ENCODE measurements around the gene CMPK1. TPM values are rescaled to one million over a fixed set of nuclear protein-coding genes. Genes with fewer than 3 reads are reported as not detected.

CMPK1 gene
- total and polyA plus RNA-seq, 2 experiments from 2014 or later = 114 to 206 TPM

DNA sequence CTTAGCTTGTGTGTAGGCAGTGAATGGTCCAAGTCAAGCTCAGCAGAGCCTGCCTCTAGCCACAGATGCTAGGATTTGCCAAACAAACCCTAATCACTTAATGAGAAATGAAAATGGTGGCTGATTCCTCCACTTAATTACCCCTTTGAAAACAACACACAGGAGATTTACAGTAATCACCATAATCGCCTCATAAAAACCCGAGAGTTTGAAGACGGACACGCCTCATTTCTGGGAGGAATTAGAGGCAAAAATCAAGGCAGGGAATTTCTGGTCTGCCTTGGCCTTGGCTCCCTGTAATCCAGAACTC lies 66.2 kb downstream of the CMPK1 start:
- DNase-seq (ENCODE audit: low spot score) = no peak
- H3K4me1 ChIP-seq (ENCODE audit: insufficient read depth) = peaks cover 11% of the 10 kb centered on the region
- H3K9me2 ChIP-seq (replicated peaks; ENCODE audit: insufficient read depth) = no peaks in the 10 kb centered on the region
- no peak overlapping the region for H2AFZ ChIP-seq
- H3K36me3 ChIP-seq (replicated peaks; ENCODE audit: insufficient read depth, low read depth) = no peaks in the 10 kb centered on the region
- H3K27ac ChIP-seq = no peak overlapping the region
- TF ChIP-seq EZH2phosphoT487 (IDR thresholded peaks at IDR 0.05; ENCODE audit: low read depth, severe bottlenecking, unreplicated experiment) (no peak), EZH2 (IDR thresholded peaks at IDR 0.05; ENCODE audit: borderline replicate concordance) (no peak), CTCF (IDR thresholded peaks at IDR 0.05; ENCODE audit: poor library complexity) (no peak)
- H3K9me3 ChIP-seq (ENCODE audit: low read depth) = no peaks in the 10 kb centered on the region
- WGBS (ENCODE audit: low lambda C conversion rate, missing lambda C conversion rate) = 48% methylated on average over 4 of the region's 4 CpGs
- H3K79me2 ChIP-seq = no peaks in the 10 kb centered on the region
- H3K4me3 ChIP-seq = no peak overlapping the region
- peaks cover 9% of the 10 kb centered on the region for H3K27me3 ChIP-seq
- no peak overlapping the region for H3K4me2 ChIP-seq
- H4K20me1 ChIP-seq (ENCODE audit: insufficient read depth, poor library complexity, severe bottlenecking) = no peaks in the 10 kb centered on the region

DNA sequence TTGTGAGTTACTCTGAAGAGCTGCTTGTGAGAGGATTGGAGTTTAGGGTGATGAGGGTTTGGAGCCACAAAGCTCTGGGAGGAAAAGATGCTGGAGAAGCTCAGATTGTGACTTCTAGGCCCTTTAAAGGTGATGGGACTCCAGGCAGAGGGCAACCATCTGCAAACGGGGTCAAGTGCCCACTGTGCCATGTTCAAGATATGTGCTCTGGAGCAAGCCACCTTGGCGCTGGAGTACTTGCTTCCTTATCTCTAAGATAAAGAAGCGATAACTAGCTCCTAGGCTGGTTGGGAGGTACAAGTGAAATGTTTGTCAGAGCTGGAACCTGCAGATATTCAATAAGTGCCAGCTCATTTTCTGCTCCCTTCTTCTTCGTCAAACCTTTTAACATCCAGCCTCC lies 68.2 kb downstream of the CMPK1 start:
- no peak overlapping the region for H2AFZ ChIP-seq

DNA sequence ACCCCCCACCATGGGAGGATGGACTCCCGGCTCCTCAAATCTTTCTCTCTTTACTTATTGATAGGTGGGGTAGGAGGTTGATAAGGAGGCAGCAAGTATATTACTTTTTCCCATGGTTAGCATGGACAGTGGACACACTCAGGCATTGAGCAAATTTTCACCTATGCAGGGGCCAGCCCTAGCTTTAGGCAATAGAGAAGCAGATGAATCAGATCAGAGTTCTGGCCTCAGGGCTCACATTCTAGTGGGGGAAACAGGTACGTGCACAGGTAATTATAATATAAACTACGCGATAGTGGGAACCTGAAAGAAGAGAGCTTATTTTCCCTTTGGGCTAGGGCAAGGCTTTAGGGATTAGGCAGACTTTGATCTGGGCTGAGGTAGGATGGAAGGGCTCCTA lies 69.0 kb downstream of the CMPK1 start:
- TF ChIP-seq CTCF (IDR thresholded peaks at IDR 0.05; ENCODE audit: poor library complexity) = no peak
- TF ChIP-seq EZH2phosphoT487 (IDR thresholded peaks at IDR 0.05; ENCODE audit: low read depth, severe bottlenecking, unreplicated experiment) = no peak
- no peak for TF ChIP-seq EZH2 (IDR thresholded peaks at IDR 0.05; ENCODE audit: borderline replicate concordance)
- no peak overlapping the region for H3K4me3 ChIP-seq
- no peaks in the 10 kb centered on the region for H3K9me2 ChIP-seq (replicated peaks; ENCODE audit: insufficient read depth)
- H3K9me3 ChIP-seq (ENCODE audit: low read depth) = no peaks in the 10 kb centered on the region
- DNase-seq (ENCODE audit: low spot score) = no peak
- H3K36me3 ChIP-seq (replicated peaks; ENCODE audit: insufficient read depth, low read depth) = no peaks in the 10 kb centered on the region
- H2AFZ ChIP-seq = no peak overlapping the region
- H3K79me2 ChIP-seq = no peaks in the 10 kb centered on the region
- no peak overlapping the region for H3K4me2 ChIP-seq
- H3K4me1 ChIP-seq (ENCODE audit: insufficient read depth) = peaks cover 11% of the 10 kb centered on the region
- no peaks in the 10 kb centered on the region for H4K20me1 ChIP-seq (ENCODE audit: insufficient read depth, poor library complexity, severe bottlenecking)
- no peak overlapping the region for H3K27ac ChIP-seq
- H3K27me3 ChIP-seq = peaks cover 9% of the 10 kb centered on the region
- WGBS (ENCODE audit: low lambda C conversion rate, missing lambda C conversion rate) = 68% methylated on average over 4 of the region's 4 CpGs

More for the DNA sequence above, 68.2 kb downstream of the CMPK1 start:
- H3K9me2 ChIP-seq (replicated peaks; ENCODE audit: insufficient read depth) = no peaks in the 10 kb centered on the region
- no peak overlapping the region for H3K4me2 ChIP-seq
- no peak overlapping the region for H3K4me3 ChIP-seq
- no peaks in the 10 kb centered on the region for H3K9me3 ChIP-seq (ENCODE audit: low read depth)
- no peak for DNase-seq (ENCODE audit: low spot score)
- peaks cover 9% of the 10 kb centered on the region for H3K27me3 ChIP-seq
- no peaks in the 10 kb centered on the region for H3K79me2 ChIP-seq
- H4K20me1 ChIP-seq (ENCODE audit: insufficient read depth, poor library complexity, severe bottlenecking) = no peaks in the 10 kb centered on the region
- peaks cover 11% of the 10 kb centered on the region for H3K4me1 ChIP-seq (ENCODE audit: insufficient read depth)
- 72% methylated on average over 4 of the region's 4 CpGs for WGBS (ENCODE audit: low lambda C conversion rate, missing lambda C conversion rate)
- no peak overlapping the region for H3K27ac ChIP-seq
- no peaks in the 10 kb centered on the region for H3K36me3 ChIP-seq (replicated peaks; ENCODE audit: insufficient read depth, low read depth)
- no peak for TF ChIP-seq CTCF (IDR thresholded peaks at IDR 0.05; ENCODE audit: poor library complexity)

DNA sequence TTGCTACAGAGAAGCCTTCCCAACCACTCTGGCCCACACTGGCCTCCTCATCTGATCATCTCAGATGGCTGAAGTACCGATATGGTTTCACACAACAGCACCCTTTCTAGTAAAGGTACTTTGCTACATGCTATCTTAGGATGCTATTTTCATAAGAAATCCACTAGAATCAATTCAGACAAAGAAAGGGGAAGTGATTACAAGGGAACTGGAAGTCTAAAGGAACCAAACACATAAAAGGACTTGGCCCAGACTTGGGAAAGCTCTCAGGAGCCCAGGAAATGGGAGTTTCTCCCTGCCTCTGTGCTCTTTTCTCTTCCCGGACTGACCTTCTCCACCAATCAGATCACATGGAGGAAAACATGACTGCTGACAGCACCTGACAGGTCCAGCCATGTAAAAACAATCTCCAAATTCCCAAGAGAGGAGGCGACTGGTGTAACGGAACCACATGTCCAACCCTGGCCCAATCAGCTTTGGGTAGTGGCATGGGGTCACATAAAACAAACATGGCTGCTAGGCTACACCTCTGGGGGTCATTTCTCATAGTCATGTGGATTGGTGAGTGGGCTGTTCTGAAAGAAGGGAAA lies 69.8 kb downstream of the CMPK1 start:
- Histone ChIP-seq H3K4me3 (no peak overlapping the region), H3K27me3 (peaks cover 9% of the 10 kb centered on the region), H3K36me3 (replicated peaks; ENCODE audit: insufficient read depth, low read depth) (no peaks in the 10 kb centered on the region), H3K79me2 (no peaks in the 10 kb centered on the region), H3K9me3 (ENCODE audit: low read depth) (no peaks in the 10 kb centered on the region), H2AFZ (no peak overlapping the region), H3K9me2 (replicated peaks; ENCODE audit: insufficient read depth) (no peaks in the 10 kb centered on the region), H3K27ac (no peak overlapping the region), H3K4me2 (no peak overlapping the region), H4K20me1 (ENCODE audit: insufficient read depth, poor library complexity, severe bottlenecking) (no peaks in the 10 kb centered on the region), H3K4me1 (ENCODE audit: insufficient read depth) (peaks cover 12% of the 10 kb centered on the region)
- WGBS (ENCODE audit: low lambda C conversion rate, missing lambda C conversion rate) = 90% methylated on average over 4 of the region's 4 CpGs
- no peak for DNase-seq (ENCODE audit: low spot score)
- TF ChIP-seq CTCF (IDR thresholded peaks at IDR 0.05; ENCODE audit: poor library complexity) = no peak
- TF ChIP-seq EZH2 (IDR thresholded peaks at IDR 0.05; ENCODE audit: borderline replicate concordance) = no peak
- no peak for TF ChIP-seq EZH2phosphoT487 (IDR thresholded peaks at IDR 0.05; ENCODE audit: low read depth, severe bottlenecking, unreplicated experiment)

Measured in hepatocyte (in vitro differentiated cells).